GM23338 (cell line): Measurements from ENCODE around the gene UXS1. TPM values are rescaled to one million over a fixed set of nuclear protein-coding genes. Genes with fewer than 3 reads are reported as not detected.

Experiments used
- ATAC-seq: fragments of 200-7000 bp; cut with Tn5 transposase; 3 replicates; pipeline ENCODE4 v1.9.1; 2020
- DNase-seq: peaks from one replicate; pipeline ENCODE4 v3.0.0-alpha.2; 2015; ENCODE audit warnings: low spot score
- H2AFZ ChIP-seq: fragments of 200-600 bp; sonication (generic); 2 replicates; pipeline ENCODE4 v1.8.0; 2016; ENCODE audit warnings: antibody characterized with exemption, mild to moderate bottlenecking, moderate library complexity
- H3F3A ChIP-seq: fragments of 200-600 bp; sonication (generic); replicated peaks from 2 replicates; pipeline ENCODE4 v1.8.0; 2017; ENCODE audit warnings: antibody characterized with exemption, mixed run types, low read depth
- H3K27ac ChIP-seq: fragments of 200-600 bp; sonication (generic); 2 replicates; pipeline ENCODE4 v1.6.1; 2016; ENCODE audit warnings: low read depth
- H3K27me3 ChIP-seq: fragments of 200-600 bp; sonication (generic); 2 replicates; pipeline ENCODE4 v1.8.0; 2016; ENCODE audit warnings: mild to moderate bottlenecking, mixed run types, moderate library complexity; ENCODE audit not compliant: insufficient read depth
- H3K36me3 ChIP-seq: fragments of 200-600 bp; sonication (generic); 2 replicates; pipeline ENCODE4 v1.8.0; 2016; ENCODE audit warnings: mild to moderate bottlenecking; ENCODE audit not compliant: insufficient read depth
- H3K4me1 ChIP-seq: fragments of 200-600 bp; sonication (generic); 2 replicates; pipeline ENCODE4 v1.8.0; 2016; ENCODE audit warnings: mild to moderate bottlenecking, moderate library complexity; ENCODE audit not compliant: insufficient read depth
- H3K4me2 ChIP-seq: fragments of 200-600 bp; sonication (generic); 2 replicates; pipeline ENCODE4 v1.7.1; 2017; ENCODE audit warnings: mixed run types
- H3K4me3 ChIP-seq: fragments of 200-600 bp; sonication (generic); 2 replicates; pipeline ENCODE4 v1.6.1; 2016; ENCODE audit warnings: mixed run types
- H3K79me2 ChIP-seq: fragments of 200-600 bp; sonication (generic); replicated peaks from 2 replicates; pipeline ENCODE4 v1.8.0; 2017; ENCODE audit warnings: mild to moderate bottlenecking; ENCODE audit not compliant: insufficient read depth
- H3K9me2 ChIP-seq: fragments of 200-600 bp; sonication (generic); 2 replicates; pipeline ENCODE4 v1.8.0; 2017; ENCODE audit not compliant: insufficient read depth
- H4K20me1 ChIP-seq: fragments of 200-600 bp; sonication (generic); replicated peaks from 2 replicates; pipeline ENCODE4 v1.8.0; 2017; ENCODE audit warnings: mild to moderate bottlenecking; ENCODE audit not compliant: insufficient read depth
- H3K27ac Mint-ChIP-seq: 2 replicates; pipeline ENCODE4 v1.8.0; 2020; ENCODE audit warnings: inconsistent platforms, mild to moderate bottlenecking, moderate library complexity, mixed read lengths
- H3K27me3 Mint-ChIP-seq: 3 replicates; pipeline ENCODE4 v1.8.0; 2022; ENCODE audit warnings: low read depth, mild to moderate bottlenecking, moderate library complexity, mixed read lengths, inconsistent platforms; ENCODE audit not compliant: insufficient read depth, poor library complexity
- H3K36me3 Mint-ChIP-seq: 3 replicates; pipeline ENCODE4 v1.8.0; 2021; ENCODE audit warnings: low read depth, mild to moderate bottlenecking, inconsistent platforms, moderate library complexity, mixed read lengths
- H3K4me1 Mint-ChIP-seq: 3 replicates; pipeline ENCODE4 v1.8.0; 2020; ENCODE audit warnings: mild to moderate bottlenecking, inconsistent platforms, mixed read lengths
- H3K4me3 Mint-ChIP-seq: 3 replicates; pipeline ENCODE4 v1.8.0; 2021; ENCODE audit warnings: moderate library complexity, mild to moderate bottlenecking, inconsistent platforms, mixed read lengths
- H3K9me3 Mint-ChIP-seq: 3 replicates; pipeline ENCODE4 v1.8.0; 2020; ENCODE audit warnings: moderate library complexity, mild to moderate bottlenecking, inconsistent platforms, mixed read lengths
- NANOG ChIP-seq: IDR thresholded peaks from 2 replicates; pipeline ENCODE4 v1.6.1; 2016; ENCODE audit warnings: antibody characterized with exemption, borderline replicate concordance
- POLR2AphosphoS5 ChIP-seq: IDR thresholded peaks from 2 replicates; pipeline ENCODE4 v1.6.1; 2016; ENCODE audit warnings: antibody characterized with exemption, low read depth
- STAT1 ChIP-seq: IDR thresholded peaks from one replicate; pipeline ENCODE4 v1.6.1; 2016; ENCODE audit warnings: antibody characterized with exemption; ENCODE audit not compliant: unreplicated experiment
- polyA plus RNA-seq: library from polyadenylated mRNA; unstranded; fragments of >200 nt; fragmentation: Nextera tagmentation; extraction: Ambion mirVana; gene quantifications from 2 replicates; pipeline ENCODE4 v1.2.1, GENCODE V29; 2016
- total RNA-seq: library from RNA; depleted of rRNA; stranded (reverse); fragments of >200 nt; shearing (Covaris generic); gene quantifications from 2 replicates; pipeline ENCODE4 v1.2.3, GENCODE V29; 2014
- TF ChIP-seq, protein P1 (sequence below): fragments of 250-450 bp; sonication (Bioruptor Pico); IDR thresholded peaks from 2 replicates; pipeline ENCODE4 v1.5.0; 2020; ENCODE audit warnings: mild to moderate bottlenecking, moderate library complexity
- TF ChIP-seq, protein P2 (sequence below), 2 experiments: fragments of 200-600 bp in 1 of 2; sonication (generic) in 1 of 2; conservative IDR thresholded peaks; 2 replicates each; pipeline versions ENCODE4 v1.5.1 to v1.6.1; 2016 to 2017; ENCODE audit warnings: antibody characterized with exemption in 2 of 2, low read depth in 2 of 2, mild to moderate bottlenecking in 2 of 2, moderate library complexity in 1 of 2

The UXS1 gene
- total and polyA plus RNA-seq, 2 experiments from 2014 or later = 48.7 to 131 TPM

DNA sequence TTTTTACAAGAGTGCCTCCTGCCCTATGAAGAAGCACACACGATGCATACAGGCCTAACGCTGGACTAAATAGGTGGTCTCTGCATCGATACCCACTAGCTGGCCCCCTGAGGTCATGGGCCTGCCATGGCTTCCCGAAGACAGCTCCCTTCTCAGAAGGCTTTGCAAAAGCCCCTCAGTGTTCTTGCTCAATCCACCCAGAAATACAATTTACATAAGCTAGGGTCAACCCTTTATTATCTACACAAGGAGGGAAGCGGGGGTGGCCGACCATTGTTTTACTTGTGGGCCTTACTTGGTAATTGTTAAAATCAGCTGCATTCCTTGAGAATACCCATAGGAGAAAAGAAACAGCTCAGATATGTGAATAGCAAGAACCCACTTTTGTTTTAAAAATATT is 28.5 kb downstream of the UXS1 start:
- Histone ChIP-seq H3K4me1 (peaks cover 54% of the 10 kb centered on the region), H4K20me1 (no peaks in the 10 kb centered on the region; the same call in none of the 2 replicates), H3K9me2 (0 out of 2 replicates have a peak, but pooled peaks cover 6% of the 10 kb centered on the region), H2AFZ (no peak overlapping the region), H3K4me3 (peak overlapping the region; percentile 12), H3K27me3 (no peaks in the 10 kb centered on the region), H3K79me2 (peaks cover 58% of the 10 kb centered on the region), H3K4me2 (peak overlapping the region; percentile 47), H3K36me3 (peaks cover 4% of the 10 kb centered on the region; the same call in 1 of the 2 replicates), H3K27ac (peak overlapping the region; percentile 86), H3F3A (no peaks in the 10 kb centered on the region)
- H3K9me3 Mint-ChIP-seq = no peaks in the 10 kb centered on the region
- peak overlapping the region; percentile 91 for H3K27ac Mint-ChIP-seq
- DNase-seq (peak; percentile 51), ATAC-seq (peak; percentile 62)
- TF ChIP-seq NANOG = no peak
- TF ChIP-seq STAT1 = no peak
- peaks cover 5% of the 10 kb centered on the region for H3K27me3 Mint-ChIP-seq
- peaks cover 13% of the 10 kb centered on the region; the same call in 2 of the 3 replicates for H3K36me3 Mint-ChIP-seq
- peak overlapping the region; percentile 52 for H3K4me3 Mint-ChIP-seq
- peaks cover 58% of the 10 kb centered on the region for H3K4me1 Mint-ChIP-seq

DNA sequence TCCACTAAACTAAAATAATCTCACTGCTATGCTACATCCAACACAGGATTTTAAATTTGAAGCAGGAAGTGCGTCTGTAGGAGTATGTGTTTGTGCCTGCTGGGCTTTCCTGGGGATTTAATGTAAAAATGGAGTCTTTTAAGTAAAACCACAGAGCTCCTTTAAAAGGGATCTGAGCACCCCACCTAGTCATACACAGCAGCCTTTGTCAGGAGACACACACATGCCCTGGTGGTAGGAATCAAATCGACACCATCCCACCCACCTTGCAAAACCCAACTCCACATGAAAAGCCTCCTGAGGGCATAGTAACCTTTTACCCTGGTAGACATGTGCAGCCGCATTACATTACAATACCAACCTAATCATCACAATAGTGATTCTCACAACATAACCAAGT is 29.1 kb downstream of the UXS1 start:
- Histone ChIP-seq H4K20me1 (no peaks in the 10 kb centered on the region; the same call in none of the 2 replicates), H3K27ac (peak overlapping the region; percentile 86), H3K27me3 (no peaks in the 10 kb centered on the region), H3K4me3 (peak overlapping the region; percentile 17), H3F3A (no peaks in the 10 kb centered on the region), H3K79me2 (peaks cover 53% of the 10 kb centered on the region), H3K4me1 (peaks cover 54% of the 10 kb centered on the region), H3K36me3 (peaks cover 4% of the 10 kb centered on the region; the same call in 1 of the 2 replicates), H3K4me2 (peak overlapping the region; percentile 47), H3K9me2 (0 out of 2 replicates have a peak, but pooled peaks cover 6% of the 10 kb centered on the region), H2AFZ (no peak overlapping the region)
- peaks cover 18% of the 10 kb centered on the region; the same call in 2 of the 3 replicates for H3K36me3 Mint-ChIP-seq
- peak; percentile 79 for DNase-seq
- peaks cover 58% of the 10 kb centered on the region for H3K4me1 Mint-ChIP-seq
- peak overlapping the region; percentile 52; the same call in 1 of the 3 replicates for H3K4me3 Mint-ChIP-seq
- peaks cover 5% of the 10 kb centered on the region for H3K27me3 Mint-ChIP-seq
- peak; percentile 94 for ATAC-seq
- peak overlapping the region; percentile 34; the same call in 1 of the 2 replicates for H3K27ac Mint-ChIP-seq
- TF ChIP-seq, protein P1, sequence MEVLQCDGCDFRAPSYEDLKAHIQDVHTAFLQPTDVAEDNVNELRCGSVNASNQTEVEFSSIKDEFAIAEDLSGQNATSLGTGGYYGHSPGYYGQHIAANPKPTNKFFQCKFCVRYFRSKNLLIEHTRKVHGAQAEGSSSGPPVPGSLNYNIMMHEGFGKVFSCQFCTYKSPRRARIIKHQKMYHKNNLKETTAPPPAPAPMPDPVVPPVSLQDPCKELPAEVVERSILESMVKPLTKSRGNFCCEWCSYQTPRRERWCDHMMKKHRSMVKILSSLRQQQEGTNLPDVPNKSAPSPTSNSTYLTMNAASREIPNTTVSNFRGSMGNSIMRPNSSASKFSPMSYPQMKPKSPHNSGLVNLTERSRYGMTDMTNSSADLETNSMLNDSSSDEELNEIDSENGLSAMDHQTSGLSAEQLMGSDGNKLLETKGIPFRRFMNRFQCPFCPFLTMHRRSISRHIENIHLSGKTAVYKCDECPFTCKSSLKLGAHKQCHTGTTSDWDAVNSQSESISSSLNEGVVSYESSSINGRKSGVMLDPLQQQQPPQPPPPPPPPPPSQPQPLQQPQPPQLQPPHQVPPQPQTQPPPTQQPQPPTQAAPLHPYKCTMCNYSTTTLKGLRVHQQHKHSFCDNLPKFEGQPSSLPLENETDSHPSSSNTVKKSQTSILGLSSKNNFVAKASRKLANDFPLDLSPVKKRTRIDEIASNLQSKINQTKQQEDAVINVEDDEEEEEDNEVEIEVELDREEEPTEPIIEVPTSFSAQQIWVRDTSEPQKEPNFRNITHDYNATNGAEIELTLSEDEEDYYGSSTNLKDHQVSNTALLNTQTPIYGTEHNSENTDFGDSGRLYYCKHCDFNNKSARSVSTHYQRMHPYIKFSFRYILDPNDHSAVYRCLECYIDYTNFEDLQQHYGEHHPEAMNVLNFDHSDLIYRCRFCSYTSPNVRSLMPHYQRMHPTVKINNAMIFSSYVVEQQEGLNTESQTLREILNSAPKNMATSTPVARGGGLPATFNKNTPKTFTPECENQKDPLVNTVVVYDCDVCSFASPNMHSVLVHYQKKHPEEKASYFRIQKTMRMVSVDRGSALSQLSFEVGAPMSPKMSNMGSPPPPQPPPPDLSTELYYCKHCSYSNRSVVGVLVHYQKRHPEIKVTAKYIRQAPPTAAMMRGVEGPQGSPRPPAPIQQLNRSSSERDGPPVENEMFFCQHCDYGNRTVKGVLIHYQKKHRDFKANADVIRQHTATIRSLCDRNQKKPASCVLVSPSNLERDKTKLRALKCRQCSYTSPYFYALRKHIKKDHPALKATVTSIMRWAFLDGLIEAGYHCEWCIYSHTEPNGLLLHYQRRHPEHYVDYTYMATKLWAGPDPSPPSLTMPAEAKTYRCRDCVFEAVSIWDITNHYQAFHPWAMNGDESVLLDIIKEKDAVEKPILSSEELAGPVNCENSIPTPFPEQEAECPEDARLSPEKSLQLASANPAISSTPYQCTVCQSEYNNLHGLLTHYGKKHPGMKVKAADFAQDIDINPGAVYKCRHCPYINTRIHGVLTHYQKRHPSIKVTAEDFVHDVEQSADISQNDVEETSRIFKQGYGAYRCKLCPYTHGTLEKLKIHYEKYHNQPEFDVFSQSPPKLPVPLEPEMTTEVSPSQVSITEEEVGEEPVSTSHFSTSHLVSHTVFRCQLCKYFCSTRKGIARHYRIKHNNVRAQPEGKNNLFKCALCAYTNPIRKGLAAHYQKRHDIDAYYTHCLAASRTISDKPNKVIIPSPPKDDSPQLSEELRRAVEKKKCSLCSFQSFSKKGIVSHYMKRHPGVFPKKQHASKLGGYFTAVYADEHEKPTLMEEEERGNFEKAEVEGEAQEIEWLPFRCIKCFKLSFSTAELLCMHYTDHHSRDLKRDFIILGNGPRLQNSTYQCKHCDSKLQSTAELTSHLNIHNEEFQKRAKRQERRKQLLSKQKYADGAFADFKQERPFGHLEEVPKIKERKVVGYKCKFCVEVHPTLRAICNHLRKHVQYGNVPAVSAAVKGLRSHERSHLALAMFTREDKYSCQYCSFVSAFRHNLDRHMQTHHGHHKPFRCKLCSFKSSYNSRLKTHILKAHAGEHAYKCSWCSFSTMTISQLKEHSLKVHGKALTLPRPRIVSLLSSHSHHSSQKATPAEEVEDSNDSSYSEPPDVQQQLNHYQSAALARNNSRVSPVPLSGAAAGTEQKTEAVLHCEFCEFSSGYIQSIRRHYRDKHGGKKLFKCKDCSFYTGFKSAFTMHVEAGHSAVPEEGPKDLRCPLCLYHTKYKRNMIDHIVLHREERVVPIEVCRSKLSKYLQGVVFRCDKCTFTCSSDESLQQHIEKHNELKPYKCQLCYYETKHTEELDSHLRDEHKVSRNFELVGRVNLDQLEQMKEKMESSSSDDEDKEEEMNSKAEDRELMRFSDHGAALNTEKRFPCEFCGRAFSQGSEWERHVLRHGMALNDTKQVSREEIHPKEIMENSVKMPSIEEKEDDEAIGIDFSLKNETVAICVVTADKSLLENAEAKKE = peak; percentile 48; the same call in 1 of the 2 replicates
- TF ChIP-seq, protein P2, sequence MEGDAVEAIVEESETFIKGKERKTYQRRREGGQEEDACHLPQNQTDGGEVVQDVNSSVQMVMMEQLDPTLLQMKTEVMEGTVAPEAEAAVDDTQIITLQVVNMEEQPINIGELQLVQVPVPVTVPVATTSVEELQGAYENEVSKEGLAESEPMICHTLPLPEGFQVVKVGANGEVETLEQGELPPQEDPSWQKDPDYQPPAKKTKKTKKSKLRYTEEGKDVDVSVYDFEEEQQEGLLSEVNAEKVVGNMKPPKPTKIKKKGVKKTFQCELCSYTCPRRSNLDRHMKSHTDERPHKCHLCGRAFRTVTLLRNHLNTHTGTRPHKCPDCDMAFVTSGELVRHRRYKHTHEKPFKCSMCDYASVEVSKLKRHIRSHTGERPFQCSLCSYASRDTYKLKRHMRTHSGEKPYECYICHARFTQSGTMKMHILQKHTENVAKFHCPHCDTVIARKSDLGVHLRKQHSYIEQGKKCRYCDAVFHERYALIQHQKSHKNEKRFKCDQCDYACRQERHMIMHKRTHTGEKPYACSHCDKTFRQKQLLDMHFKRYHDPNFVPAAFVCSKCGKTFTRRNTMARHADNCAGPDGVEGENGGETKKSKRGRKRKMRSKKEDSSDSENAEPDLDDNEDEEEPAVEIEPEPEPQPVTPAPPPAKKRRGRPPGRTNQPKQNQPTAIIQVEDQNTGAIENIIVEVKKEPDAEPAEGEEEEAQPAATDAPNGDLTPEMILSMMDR (conservative IDR thresholded peaks at IDR 0.05; ENCODE audit: low read depth in 2 of 2) = peak; percentile 21 to 40; a peak in 3 of 4 replicates
- TF ChIP-seq POLR2AphosphoS5 (no peak), NANOG (peak; percentile 53; the same call in 1 of the 2 replicates)
- H3K9me3 Mint-ChIP-seq = no peaks in the 10 kb centered on the region
